Fibroblast of mammary gland (primary cell): ENCODE measurements around the gene CASP7.

Experiments used
- DNase-seq: peaks from one replicate; pipeline ENCODE4 v3.0.0-alpha.2; 2010; ENCODE audit warnings: low read depth
- H3K4me3 ChIP-seq: 2 replicates; pipeline ENCODE4 v1.5.1; 2011; ENCODE audit warnings: low read depth, mild to moderate bottlenecking, low read length, moderate library complexity; ENCODE audit not compliant: control insufficient read depth
- TF ChIP-seq, protein P1 (sequence below): conservative IDR thresholded peaks from 2 replicates; pipeline ENCODE4 v1.5.1; 2011; ENCODE audit warnings: low read depth, low read length, inconsistent platforms; ENCODE audit not compliant: control insufficient read depth, insufficient read depth

CASP7 gene

DNA sequence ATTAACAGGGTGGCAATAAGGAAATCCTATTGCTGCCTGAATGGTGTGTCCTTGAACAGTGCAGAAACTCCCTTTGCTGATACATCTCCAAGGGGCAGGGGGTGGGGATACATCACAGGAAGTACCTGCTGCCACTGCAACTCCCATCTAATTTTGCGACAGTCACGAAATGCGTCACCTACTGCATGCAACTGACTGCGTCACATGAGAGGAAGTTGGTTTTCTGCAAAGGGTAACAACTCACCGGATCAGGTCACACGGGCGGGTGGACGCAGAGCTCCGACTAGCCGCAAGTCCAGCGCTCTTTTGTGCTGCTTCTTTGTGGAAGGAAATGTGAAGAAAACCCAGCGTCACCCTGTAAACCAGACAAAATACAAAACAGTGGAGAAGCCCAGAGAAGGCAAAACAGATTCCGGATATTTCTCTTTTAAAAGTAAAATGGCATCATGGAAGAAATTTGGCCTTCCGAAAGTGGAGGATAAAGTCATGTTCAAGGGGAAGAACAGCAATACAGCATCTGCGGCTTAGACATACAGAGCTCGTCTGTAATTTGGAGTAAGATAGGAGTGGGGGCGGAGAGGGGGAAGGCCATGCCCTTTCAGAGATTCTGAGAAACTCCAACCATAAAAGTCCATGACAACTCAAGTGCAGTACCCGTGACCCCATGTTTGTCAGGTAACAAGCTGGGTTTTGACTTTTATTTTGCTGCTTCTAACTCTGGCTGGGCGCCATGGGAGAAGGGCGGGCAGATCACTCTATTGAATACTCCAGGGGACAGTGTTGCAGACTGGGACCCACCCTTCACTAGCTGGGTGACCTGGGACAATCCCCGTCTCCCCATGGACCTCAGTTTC, 39.5 kb downstream of the CASP7 start:
- no peak overlapping the region for H3K4me3 ChIP-seq
- TF ChIP-seq, protein P1, sequence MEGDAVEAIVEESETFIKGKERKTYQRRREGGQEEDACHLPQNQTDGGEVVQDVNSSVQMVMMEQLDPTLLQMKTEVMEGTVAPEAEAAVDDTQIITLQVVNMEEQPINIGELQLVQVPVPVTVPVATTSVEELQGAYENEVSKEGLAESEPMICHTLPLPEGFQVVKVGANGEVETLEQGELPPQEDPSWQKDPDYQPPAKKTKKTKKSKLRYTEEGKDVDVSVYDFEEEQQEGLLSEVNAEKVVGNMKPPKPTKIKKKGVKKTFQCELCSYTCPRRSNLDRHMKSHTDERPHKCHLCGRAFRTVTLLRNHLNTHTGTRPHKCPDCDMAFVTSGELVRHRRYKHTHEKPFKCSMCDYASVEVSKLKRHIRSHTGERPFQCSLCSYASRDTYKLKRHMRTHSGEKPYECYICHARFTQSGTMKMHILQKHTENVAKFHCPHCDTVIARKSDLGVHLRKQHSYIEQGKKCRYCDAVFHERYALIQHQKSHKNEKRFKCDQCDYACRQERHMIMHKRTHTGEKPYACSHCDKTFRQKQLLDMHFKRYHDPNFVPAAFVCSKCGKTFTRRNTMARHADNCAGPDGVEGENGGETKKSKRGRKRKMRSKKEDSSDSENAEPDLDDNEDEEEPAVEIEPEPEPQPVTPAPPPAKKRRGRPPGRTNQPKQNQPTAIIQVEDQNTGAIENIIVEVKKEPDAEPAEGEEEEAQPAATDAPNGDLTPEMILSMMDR = no peak
- no peak for DNase-seq

DNA sequence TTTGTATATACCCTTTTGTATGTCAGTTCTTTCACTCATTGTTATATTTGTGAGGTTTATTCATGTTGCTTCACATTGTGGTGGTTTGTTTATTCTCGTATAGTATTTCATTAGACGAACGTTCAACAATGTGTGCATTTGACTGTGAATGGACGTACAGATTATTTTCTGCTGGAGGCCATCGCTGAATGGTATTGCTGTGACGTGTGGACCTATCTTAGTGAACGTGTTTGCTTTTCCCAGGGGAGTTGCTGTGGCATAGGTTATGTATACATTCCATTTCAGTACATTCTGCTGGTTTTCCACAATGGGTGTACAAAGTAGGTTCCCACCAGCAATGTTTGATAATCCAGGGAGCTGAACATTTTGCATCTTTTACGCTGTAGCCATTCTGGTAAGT, 40.7 kb downstream of the CASP7 start:
- no peak overlapping the region for H3K4me3 ChIP-seq
- DNase-seq = no peak
- TF ChIP-seq, protein P1 = no peak

DNA sequence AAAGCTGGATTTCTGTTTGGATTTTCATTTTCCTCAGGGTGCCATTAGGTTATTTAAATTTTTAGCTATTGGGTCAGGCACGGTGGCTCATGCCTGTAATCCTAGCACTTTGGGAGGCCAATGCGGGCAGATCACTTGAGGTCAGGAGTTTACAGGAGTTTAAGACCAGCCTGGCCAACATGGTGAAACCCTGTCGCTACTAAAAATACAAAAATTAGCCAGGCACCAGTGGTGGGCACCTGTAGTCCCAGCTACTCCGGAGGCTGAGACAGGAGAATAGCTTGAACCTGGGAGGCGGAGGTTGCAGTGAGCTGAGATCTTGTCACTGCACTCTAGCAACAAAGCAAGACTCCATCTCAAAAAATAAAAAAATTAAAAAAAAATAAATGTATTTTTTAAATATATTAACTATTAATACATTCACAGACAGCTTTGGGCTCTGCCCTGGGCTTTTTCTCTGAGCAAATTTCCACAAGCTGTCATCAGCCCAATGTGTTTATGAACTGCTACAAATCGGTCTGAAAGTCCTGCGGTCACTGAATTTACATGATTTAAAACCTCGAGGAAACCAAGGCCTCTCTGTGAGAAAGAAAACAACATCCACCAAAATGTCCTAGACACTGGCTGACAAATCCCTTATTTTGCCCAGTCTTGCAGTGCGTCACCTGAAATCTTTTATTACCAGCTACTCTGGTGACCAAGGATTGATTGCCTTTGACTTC, 52.6 kb downstream of the CASP7 start:
- DNase-seq = no peak
- TF ChIP-seq, protein P1 = no peak
- no peak overlapping the region for H3K4me3 ChIP-seq

DNA sequence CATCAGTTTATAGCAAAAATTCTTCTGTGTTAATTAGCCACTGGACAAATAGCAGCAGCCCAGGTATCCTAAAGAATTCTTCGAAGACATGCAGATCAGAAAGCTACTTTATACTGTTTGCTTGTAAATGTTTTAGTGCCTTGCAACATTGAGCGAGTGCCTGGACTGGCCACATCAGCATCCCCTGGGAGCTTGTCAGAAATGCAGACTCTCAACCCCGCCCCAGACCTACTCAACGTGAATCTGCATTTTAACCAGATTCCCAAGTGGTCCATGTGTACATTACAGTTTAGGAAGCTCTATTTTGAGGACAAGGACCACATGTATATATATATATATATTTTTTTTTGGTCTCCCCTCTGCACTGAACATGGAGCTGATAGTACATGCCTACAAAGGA, 53.3 kb downstream of the CASP7 start:
- H3K4me3 ChIP-seq = no peak overlapping the region
- TF ChIP-seq, protein P1 = no peak
- DNase-seq = peak; percentile 31

DNA sequence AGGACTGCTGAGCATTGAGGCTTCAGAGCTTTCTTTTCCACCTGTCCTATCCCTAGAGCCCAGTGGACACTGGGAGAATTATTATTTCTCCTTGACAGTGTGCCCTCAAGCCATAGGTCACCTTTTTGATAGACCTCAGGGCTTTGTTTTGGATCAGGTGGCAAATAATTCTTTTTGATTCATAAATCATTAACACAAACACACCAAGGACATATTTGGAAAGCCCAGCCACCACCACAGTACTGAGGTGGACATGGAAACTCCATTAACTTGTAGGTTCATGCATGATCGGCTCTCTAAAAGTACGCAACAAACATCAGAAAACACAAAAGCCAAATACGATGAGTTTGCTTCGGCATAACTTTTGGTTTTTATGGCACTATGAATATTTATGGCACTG, 53.9 kb downstream of the CASP7 start:
- TF ChIP-seq, protein P1 = no peak
- no peak overlapping the region for H3K4me3 ChIP-seq
- DNase-seq = no peak

DNA sequence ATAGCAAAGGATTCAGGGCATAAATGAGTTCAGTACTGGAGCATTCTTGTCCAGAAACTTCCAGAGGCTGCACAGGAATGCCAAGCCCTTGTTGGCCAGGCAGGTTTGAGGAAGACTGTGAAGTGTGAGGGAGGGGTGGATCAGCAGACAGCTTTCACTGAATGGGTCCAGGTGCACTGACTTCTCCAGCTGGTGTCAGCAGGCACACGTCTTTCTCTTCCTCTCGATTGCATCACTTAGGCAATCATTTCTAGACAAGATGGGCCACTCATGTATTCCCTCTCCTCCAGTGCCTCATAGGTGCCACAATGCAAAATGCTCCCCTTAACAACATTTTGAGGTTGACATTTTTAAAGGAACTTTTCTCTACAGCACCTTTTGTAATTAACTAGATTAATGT, 56.2 kb downstream of the CASP7 start:
- H3K4me3 ChIP-seq = no peak overlapping the region
- peak; percentile 12 for DNase-seq
- TF ChIP-seq, protein P1 = no peak
